ENCODE measurements around the gene CRHBP. TPM values are rescaled to one million over a fixed set of nuclear protein-coding genes. Genes with fewer than 3 reads are reported as not detected.

Gene CRHBP
- total RNA-seq, 1 donor from 2014 or later, result 0.51 TPM

- no peaks in the 10 kb centered on the region for H3K27me3 ChIP-seq
- no peak overlapping the region for H3K27ac Mint-ChIP-seq
- H3K4me2 ChIP-seq, result no peak overlapping the region
- peaks cover 2% of the 10 kb centered on the region for H3K4me1 Mint-ChIP-seq
- H3K27me3 Mint-ChIP-seq (ENCODE audit: insufficient read depth, low read depth), result no peaks in the 10 kb centered on the region
- no peak overlapping the region for H3K4me3 Mint-ChIP-seq
- no peaks in the 10 kb centered on the region for H3K4me1 ChIP-seq
- H3K79me2 ChIP-seq (ENCODE audit: low read depth), result no peaks in the 10 kb centered on the region
- H3K36me3 Mint-ChIP-seq, result no peaks in the 10 kb centered on the region
- no peaks in the 10 kb centered on the region for H3F3A ChIP-seq (ENCODE audit: low read depth)
- no peaks in the 10 kb centered on the region for H3K9me3 Mint-ChIP-seq
- no peaks in the 10 kb centered on the region for H3K36me3 ChIP-seq
- no peak overlapping the region for H3K4me3 ChIP-seq
- H4K20me1 ChIP-seq (ENCODE audit: low read depth), result no peaks in the 10 kb centered on the region
- TF ChIP-seq EZH2 (IDR thresholded peaks at IDR 0.05), result no peak
- TF ChIP-seq CTCF (IDR thresholded peaks at IDR 0.05), result no peak
- no peak for TF ChIP-seq EZH2phosphoT487 (IDR thresholded peaks at IDR 0.05)
- no peak overlapping the region for H3K27ac ChIP-seq
- no peaks in the 10 kb centered on the region for H3K9me3 ChIP-seq (ENCODE audit: low read depth)
- H2AFZ ChIP-seq (replicated peaks), result no peak overlapping the region
- DNase-seq (ENCODE audit: low spot score), result no peak
- H3K9ac ChIP-seq, result no peak overlapping the region
Measured at GRCh38 chr5:76999451-76999850, 46.6 kb downstream of the CRHBP start.

GRCh38 chr5:77003246-77003645 is 50.4 kb downstream of the CRHBP start:
- Histone ChIP-seq H3K27ac (no peak overlapping the region), H3K9ac (no peak overlapping the region), H3K79me2 (ENCODE audit: low read depth) (no peaks in the 10 kb centered on the region), H3F3A (ENCODE audit: low read depth) (no peaks in the 10 kb centered on the region), H3K4me1 (no peaks in the 10 kb centered on the region), H3K9me3 (ENCODE audit: low read depth) (no peaks in the 10 kb centered on the region), H3K4me2 (no peak overlapping the region), H2AFZ (replicated peaks) (no peak overlapping the region), H4K20me1 (ENCODE audit: low read depth) (no peaks in the 10 kb centered on the region), H3K4me3 (no peak overlapping the region), H3K36me3 (no peaks in the 10 kb centered on the region), H3K27me3 (no peaks in the 10 kb centered on the region)
- no peak for TF ChIP-seq EZH2 (IDR thresholded peaks at IDR 0.05)
- TF ChIP-seq EZH2phosphoT487 (IDR thresholded peaks at IDR 0.05), result no peak
- no peak for TF ChIP-seq CTCF (IDR thresholded peaks at IDR 0.05)
- no peak overlapping the region for H3K4me3 Mint-ChIP-seq
- H3K36me3 Mint-ChIP-seq, result no peaks in the 10 kb centered on the region
- H3K9me3 Mint-ChIP-seq, result no peaks in the 10 kb centered on the region
- no peaks in the 10 kb centered on the region for H3K27me3 Mint-ChIP-seq (ENCODE audit: insufficient read depth, low read depth)
- no peak overlapping the region for H3K27ac Mint-ChIP-seq
- no peak for DNase-seq (ENCODE audit: low spot score)
- H3K4me1 Mint-ChIP-seq, result peaks cover 2% of the 10 kb centered on the region

- H2AFZ ChIP-seq (replicated peaks), result no peak overlapping the region
- H3K4me1 ChIP-seq, result no peaks in the 10 kb centered on the region
- peaks cover 2% of the 10 kb centered on the region for H3K4me1 Mint-ChIP-seq
- TF ChIP-seq EZH2 (IDR thresholded peaks at IDR 0.05), result no peak
- H3K4me3 ChIP-seq, result no peak overlapping the region
- no peaks in the 10 kb centered on the region for H3K9me3 ChIP-seq (ENCODE audit: low read depth)
- peaks cover 2% of the 10 kb centered on the region for H3K9me3 Mint-ChIP-seq
- H3K27me3 Mint-ChIP-seq (ENCODE audit: insufficient read depth, low read depth), result no peaks in the 10 kb centered on the region
- no peak overlapping the region for H3K4me3 Mint-ChIP-seq
- H3K36me3 Mint-ChIP-seq, result no peaks in the 10 kb centered on the region
- H3K36me3 ChIP-seq, result no peaks in the 10 kb centered on the region
- H3K9ac ChIP-seq, result no peak overlapping the region
- H3K27me3 ChIP-seq, result no peaks in the 10 kb centered on the region
- H3K27ac Mint-ChIP-seq, result no peak overlapping the region
- H3K27ac ChIP-seq, result no peak overlapping the region
- no peak overlapping the region for H3K4me2 ChIP-seq
- no peaks in the 10 kb centered on the region for H3F3A ChIP-seq (ENCODE audit: low read depth)
- no peaks in the 10 kb centered on the region for H4K20me1 ChIP-seq (ENCODE audit: low read depth)
- no peak for DNase-seq (ENCODE audit: low spot score)
- no peaks in the 10 kb centered on the region for H3K79me2 ChIP-seq (ENCODE audit: low read depth)
Measured at GRCh38 chr5:77006124-77006523, 53.3 kb downstream of the CRHBP start.

GRCh38 chr5:77008413-77008812 is 55.6 kb downstream of the CRHBP start:
- H3K36me3 ChIP-seq, result no peaks in the 10 kb centered on the region
- Mint-ChIP-seq H3K4me1 (no peaks in the 10 kb centered on the region), H3K9me3 (peaks cover 2% of the 10 kb centered on the region), H3K4me3 (no peak overlapping the region), H3K27me3 (ENCODE audit: insufficient read depth, low read depth) (no peaks in the 10 kb centered on the region), H3K27ac (no peak overlapping the region), H3K36me3 (no peaks in the 10 kb centered on the region)
- TF ChIP-seq EZH2 (IDR thresholded peaks at IDR 0.05) (no peak), EZH2phosphoT487 (IDR thresholded peaks at IDR 0.05) (no peak), CTCF (IDR thresholded peaks at IDR 0.05) (no peak)
- no peaks in the 10 kb centered on the region for H3K27me3 ChIP-seq
- no peaks in the 10 kb centered on the region for H3K79me2 ChIP-seq (ENCODE audit: low read depth)
- H2AFZ ChIP-seq (replicated peaks), result no peak overlapping the region
- H3K9ac ChIP-seq, result no peak overlapping the region
- H3K9me3 ChIP-seq (ENCODE audit: low read depth), result no peaks in the 10 kb centered on the region
- DNase-seq (ENCODE audit: low spot score), result no peak
- H3K27ac ChIP-seq, result no peak overlapping the region
- H3F3A ChIP-seq (ENCODE audit: low read depth), result no peaks in the 10 kb centered on the region
- H4K20me1 ChIP-seq (ENCODE audit: low read depth), result no peaks in the 10 kb centered on the region
- H3K4me2 ChIP-seq, result no peak overlapping the region
- H3K4me3 ChIP-seq, result no peak overlapping the region
- H3K4me1 ChIP-seq, result no peaks in the 10 kb centered on the region
